Mesenteric fat pad (tissue), 1 donor: ENCODE results near the gene UPF3A. TPM values are rescaled to one million over a fixed set of nuclear protein-coding genes. Genes with fewer than 3 reads are reported as not detected.
"Not testable (repeated sequence)": the region's sequence is repeated elsewhere in the genome, so short reads cannot be mapped to it uniquely, and the experiment has no call there.

Experiments
- DNase-seq: peaks from one replicate; pipeline ENCODE4 v3.0.0-alpha.2; 2020; ENCODE audit warnings: low spot score
- microRNA-seq: library from miRNA; unstranded; fragments of <30 nt; microRNA quantifications from one replicate; pipeline ENCODE4 v1.2.0, GENCODE V29; 2020; ENCODE audit warnings: borderline number of aligned reads
- total RNA-seq: library from RNA; stranded (reverse); fragmentation: NEBNext Ultra II Directional; extraction: Animal tissue kit (Norgen Biotek cat#: 25700); gene quantifications from one replicate; pipeline ENCODE4 v1.2.1, GENCODE V29; 2021
- donor health status: DM: yes; HTN: yes; CAD: no.

UPF3A gene
- total RNA-seq, 1 donor from 2014 or later: 39.6 TPM

GRCh38 chr13:114333881-114334280, 52.5 kb downstream of the UPF3A start:
- DNase-seq: not testable (repeated sequence)

GRCh38 chr13:114334305-114335053, 53.1 kb downstream of the UPF3A start:
- DNase-seq: no peak

- not testable (repeated sequence) for DNase-seq
Measured at GRCh38 chr13:114336457-114336856, 55.1 kb downstream of the UPF3A start.

- DNase-seq: no peak
Measured at GRCh38 chr13:114338959-114339358, 57.6 kb downstream of the UPF3A start.

GRCh38 chr13:114339857-114340534, 58.6 kb downstream of the UPF3A start:
- DNase-seq: no peak

GRCh38 chr13:114341003-114341777, 59.8 kb downstream of the UPF3A start:
- DNase-seq: no peak

GRCh38 chr13:114347256-114347655, 65.9 kb downstream of the UPF3A start:
- DNase-seq: not testable (repeated sequence)

GRCh38 chr13:114352763-114353162, 71.4 kb downstream of the UPF3A start:
- DNase-seq: not testable (repeated sequence)

- not testable (repeated sequence) for DNase-seq
Measured at GRCh38 chr13:114353382-114353781, 72.0 kb downstream of the UPF3A start.

Small RNA genes lying within 50 kb of the gene (microRNA-seq; reads per million reads assigned to microRNA genes)
- gene MIR4502: not detected
- gene MIR548AR: not detected

Other genes starting within 250 kb of the UPF3A start
- 102 TPM for gene RASA3, start 149.0 kb upstream of the UPF3A start, total RNA-seq
- gene CFAP97D2, start 102.3 kb upstream of the UPF3A start, total RNA-seq: not detected
- gene CDC16, start 46.7 kb upstream of the UPF3A start, total RNA-seq: 70.0 TPM
- gene CHAMP1, start 32.9 kb downstream of the UPF3A start, total RNA-seq: 18.8 TPM